22Rv1 (cell line): ENCODE measurements around the gene VANGL1.

Experiments
- CTCF ChIP-seq: fragments of 450-650 bp; IDR thresholded peaks from 2 replicates; pipeline ENCODE4 v1.5.1; 2017; ENCODE audit warnings: mild to moderate bottlenecking
- ZFX ChIP-seq: fragments of 450-650 bp; IDR thresholded peaks from 2 replicates; pipeline ENCODE4 v1.6.1; 2017; ENCODE audit warnings: antibody characterized with exemption, borderline replicate concordance

GRCh38 chr1:115647507-115647906 lies 5.7 kb downstream of the VANGL1 start:
- TF ChIP-seq CTCF = no peak
- TF ChIP-seq ZFX = no peak
